ENCODE results near the gene SPPL2B. TPM values are rescaled to one million over a fixed set of nuclear protein-coding genes. Genes with fewer than 3 reads are reported as not detected.

SPPL2B gene
- total and polyA plus RNA-seq, 9 of the 15 experiments (the other 6 are each of a cell fraction or from before 2014, with no cell fraction given) = 0.20 to 81.2 (median 15.1) TPM

DNA sequence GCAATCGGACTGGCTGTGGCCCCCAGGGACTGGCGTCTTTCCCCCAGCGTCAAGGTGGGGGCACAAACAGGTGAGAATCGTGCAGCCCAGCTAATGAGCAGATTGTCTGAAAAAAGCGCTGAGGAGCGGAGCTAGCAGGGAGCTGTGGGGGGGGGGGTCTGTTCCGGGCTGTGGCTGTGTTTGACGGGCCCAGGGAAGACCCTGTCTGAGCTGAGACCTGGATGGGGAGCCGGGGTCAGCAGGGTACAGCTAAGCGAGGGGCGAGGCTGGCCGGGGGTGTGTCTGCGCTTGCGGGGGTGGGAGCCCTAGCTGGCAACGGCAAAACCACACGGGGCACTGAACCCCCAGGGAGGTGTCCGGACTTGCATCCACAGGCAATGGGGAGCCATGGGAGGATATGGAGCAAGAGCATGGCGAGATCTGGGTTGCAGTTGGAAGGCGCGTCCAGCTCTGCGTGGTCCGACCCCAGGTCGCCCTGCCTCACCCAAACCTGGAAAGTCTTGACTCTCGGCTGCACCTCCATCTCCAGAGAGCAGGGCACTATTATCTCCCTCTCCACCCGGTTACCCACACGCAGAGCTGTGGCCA is 25.2 kb upstream of the SPPL2B start (continued):
- TF ChIP-seq, protein P1, sequence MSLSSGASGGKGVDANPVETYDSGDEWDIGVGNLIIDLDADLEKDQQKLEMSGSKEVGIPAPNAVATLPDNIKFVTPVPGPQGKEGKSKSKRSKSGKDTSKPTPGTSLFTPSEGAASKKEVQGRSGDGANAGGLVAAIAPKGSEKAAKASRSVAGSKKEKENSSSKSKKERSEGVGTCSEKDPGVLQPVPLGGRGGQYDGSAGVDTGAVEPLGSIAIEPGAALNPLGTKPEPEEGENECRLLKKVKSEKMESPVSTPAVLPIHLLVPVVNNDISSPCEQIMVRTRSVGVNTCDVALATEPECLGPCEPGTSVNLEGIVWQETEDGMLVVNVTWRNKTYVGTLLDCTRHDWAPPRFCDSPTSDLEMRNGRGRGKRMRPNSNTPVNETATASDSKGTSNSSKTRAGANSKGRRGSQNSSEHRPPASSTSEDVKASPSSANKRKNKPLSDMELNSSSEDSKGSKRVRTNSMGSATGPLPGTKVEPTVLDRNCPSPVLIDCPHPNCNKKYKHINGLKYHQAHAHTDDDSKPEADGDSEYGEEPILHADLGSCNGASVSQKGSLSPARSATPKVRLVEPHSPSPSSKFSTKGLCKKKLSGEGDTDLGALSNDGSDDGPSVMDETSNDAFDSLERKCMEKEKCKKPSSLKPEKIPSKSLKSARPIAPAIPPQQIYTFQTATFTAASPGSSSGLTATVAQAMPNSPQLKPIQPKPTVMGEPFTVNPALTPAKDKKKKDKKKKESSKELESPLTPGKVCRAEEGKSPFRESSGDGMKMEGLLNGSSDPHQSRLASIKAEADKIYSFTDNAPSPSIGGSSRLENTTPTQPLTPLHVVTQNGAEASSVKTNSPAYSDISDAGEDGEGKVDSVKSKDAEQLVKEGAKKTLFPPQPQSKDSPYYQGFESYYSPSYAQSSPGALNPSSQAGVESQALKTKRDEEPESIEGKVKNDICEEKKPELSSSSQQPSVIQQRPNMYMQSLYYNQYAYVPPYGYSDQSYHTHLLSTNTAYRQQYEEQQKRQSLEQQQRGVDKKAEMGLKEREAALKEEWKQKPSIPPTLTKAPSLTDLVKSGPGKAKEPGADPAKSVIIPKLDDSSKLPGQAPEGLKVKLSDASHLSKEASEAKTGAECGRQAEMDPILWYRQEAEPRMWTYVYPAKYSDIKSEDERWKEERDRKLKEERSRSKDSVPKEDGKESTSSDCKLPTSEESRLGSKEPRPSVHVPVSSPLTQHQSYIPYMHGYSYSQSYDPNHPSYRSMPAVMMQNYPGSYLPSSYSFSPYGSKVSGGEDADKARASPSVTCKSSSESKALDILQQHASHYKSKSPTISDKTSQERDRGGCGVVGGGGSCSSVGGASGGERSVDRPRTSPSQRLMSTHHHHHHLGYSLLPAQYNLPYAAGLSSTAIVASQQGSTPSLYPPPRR (CRISPR knock-in tag; IDR thresholded peaks at IDR 0.05; ENCODE audit: borderline replicate concordance) = no peak
- TF ChIP-seq ZFP36 (IDR thresholded peaks at IDR 0.05; ENCODE audit: low read depth, low read length, partially characterized antibody) (peak; percentile 80), ZNF263 (CRISPR knock-in tag; IDR thresholded peaks at IDR 0.05; ENCODE audit: borderline replicate concordance) (no peak), FOSL1 (tag; conservative IDR thresholded peaks at IDR 0.05) (no peak), KHSRP (IDR thresholded peaks at IDR 0.05) (no peak), PTBP1 (IDR thresholded peaks at IDR 0.05; ENCODE audit: low read depth, low read length) (peak; percentile 89; the same call in 1 of the 2 replicates), SRSF7 (optimal IDR thresholded peaks at IDR 0.05; ENCODE audit: low read depth, low read length) (no peak), DMBX1 (CRISPR knock-in tag; IDR thresholded peaks at IDR 0.05; ENCODE audit: borderline replicate concordance) (no peak), ZNF668 (CRISPR knock-in tag; IDR thresholded peaks at IDR 0.05) (no peak), NR3C1 (CRISPR knock-in tag; IDR thresholded peaks at IDR 0.05) (no peak), SNRNP70 (optimal IDR thresholded peaks at IDR 0.05; ENCODE audit: low read depth, low read length) (no peak), TARDBP (IDR thresholded peaks at IDR 0.05) (no peak), ZNF384 (IDR thresholded peaks at IDR 0.05; ENCODE audit: low read depth, low read length) (no peak)
- TF ChIP-seq, protein P2, sequence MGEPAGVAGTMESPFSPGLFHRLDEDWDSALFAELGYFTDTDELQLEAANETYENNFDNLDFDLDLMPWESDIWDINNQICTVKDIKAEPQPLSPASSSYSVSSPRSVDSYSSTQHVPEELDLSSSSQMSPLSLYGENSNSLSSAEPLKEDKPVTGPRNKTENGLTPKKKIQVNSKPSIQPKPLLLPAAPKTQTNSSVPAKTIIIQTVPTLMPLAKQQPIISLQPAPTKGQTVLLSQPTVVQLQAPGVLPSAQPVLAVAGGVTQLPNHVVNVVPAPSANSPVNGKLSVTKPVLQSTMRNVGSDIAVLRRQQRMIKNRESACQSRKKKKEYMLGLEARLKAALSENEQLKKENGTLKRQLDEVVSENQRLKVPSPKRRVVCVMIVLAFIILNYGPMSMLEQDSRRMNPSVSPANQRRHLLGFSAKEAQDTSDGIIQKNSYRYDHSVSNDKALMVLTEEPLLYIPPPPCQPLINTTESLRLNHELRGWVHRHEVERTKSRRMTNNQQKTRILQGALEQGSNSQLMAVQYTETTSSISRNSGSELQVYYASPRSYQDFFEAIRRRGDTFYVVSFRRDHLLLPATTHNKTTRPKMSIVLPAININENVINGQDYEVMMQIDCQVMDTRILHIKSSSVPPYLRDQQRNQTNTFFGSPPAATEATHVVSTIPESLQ (CRISPR knock-in tag; IDR thresholded peaks at IDR 0.05) = no peak
- TF ChIP-seq, protein P3, sequence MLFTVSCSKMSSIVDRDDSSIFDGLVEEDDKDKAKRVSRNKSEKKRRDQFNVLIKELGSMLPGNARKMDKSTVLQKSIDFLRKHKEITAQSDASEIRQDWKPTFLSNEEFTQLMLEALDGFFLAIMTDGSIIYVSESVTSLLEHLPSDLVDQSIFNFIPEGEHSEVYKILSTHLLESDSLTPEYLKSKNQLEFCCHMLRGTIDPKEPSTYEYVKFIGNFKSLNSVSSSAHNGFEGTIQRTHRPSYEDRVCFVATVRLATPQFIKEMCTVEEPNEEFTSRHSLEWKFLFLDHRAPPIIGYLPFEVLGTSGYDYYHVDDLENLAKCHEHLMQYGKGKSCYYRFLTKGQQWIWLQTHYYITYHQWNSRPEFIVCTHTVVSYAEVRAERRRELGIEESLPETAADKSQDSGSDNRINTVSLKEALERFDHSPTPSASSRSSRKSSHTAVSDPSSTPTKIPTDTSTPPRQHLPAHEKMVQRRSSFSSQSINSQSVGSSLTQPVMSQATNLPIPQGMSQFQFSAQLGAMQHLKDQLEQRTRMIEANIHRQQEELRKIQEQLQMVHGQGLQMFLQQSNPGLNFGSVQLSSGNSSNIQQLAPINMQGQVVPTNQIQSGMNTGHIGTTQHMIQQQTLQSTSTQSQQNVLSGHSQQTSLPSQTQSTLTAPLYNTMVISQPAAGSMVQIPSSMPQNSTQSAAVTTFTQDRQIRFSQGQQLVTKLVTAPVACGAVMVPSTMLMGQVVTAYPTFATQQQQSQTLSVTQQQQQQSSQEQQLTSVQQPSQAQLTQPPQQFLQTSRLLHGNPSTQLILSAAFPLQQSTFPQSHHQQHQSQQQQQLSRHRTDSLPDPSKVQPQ (CRISPR knock-in tag; IDR thresholded peaks at IDR 0.05; ENCODE audit: borderline replicate concordance) = no peak
- TF ChIP-seq, protein P4, sequence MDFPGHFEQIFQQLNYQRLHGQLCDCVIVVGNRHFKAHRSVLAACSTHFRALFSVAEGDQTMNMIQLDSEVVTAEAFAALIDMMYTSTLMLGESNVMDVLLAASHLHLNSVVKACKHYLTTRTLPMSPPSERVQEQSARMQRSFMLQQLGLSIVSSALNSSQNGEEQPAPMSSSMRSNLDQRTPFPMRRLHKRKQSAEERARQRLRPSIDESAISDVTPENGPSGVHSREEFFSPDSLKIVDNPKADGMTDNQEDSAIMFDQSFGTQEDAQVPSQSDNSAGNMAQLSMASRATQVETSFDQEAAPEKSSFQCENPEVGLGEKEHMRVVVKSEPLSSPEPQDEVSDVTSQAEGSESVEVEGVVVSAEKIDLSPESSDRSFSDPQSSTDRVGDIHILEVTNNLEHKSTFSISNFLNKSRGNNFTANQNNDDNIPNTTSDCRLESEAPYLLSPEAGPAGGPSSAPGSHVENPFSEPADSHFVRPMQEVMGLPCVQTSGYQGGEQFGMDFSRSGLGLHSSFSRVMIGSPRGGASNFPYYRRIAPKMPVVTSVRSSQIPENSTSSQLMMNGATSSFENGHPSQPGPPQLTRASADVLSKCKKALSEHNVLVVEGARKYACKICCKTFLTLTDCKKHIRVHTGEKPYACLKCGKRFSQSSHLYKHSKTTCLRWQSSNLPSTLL (IDR thresholded peaks at IDR 0.05) = no peak

All from K562 (cell line).